Bone marrow (tissue), 2 donors: ENCODE data around the gene INSR.
"Not testable (repeated sequence)": the region's sequence is repeated elsewhere in the genome, so short reads cannot be mapped to it uniquely, and the experiment has no call there.

ENCODE experiments used
- DNase-seq, 2 donors: peaks; one replicate each; lab custom pipeline; 2025; lab: John Stamatoyannopoulos, UW

Gene INSR

GRCh38 chr19:7195046-7195445 lies 99.2 kb downstream of the INSR start:
- no peak for DNase-seq

- no peak for DNase-seq
Observed at GRCh38 chr19:7194566-7194965, 99.6 kb downstream of the INSR start.

GRCh38 chr19:7191946-7192691 lies 102.1 kb downstream of the INSR start:
- no peak for DNase-seq

- DNase-seq, result no peak
Observed at GRCh38 chr19:7188698-7189629, 105.2 kb downstream of the INSR start.

- no peak for DNase-seq
Observed at GRCh38 chr19:7187605-7188339, 106.4 kb downstream of the INSR start.

GRCh38 chr19:7182489-7182888 lies 111.7 kb downstream of the INSR start:
- no peak for DNase-seq

GRCh38 chr19:7179917-7180306 lies 114.3 kb downstream of the INSR start:
- no peak for DNase-seq

- DNase-seq, result no peak
Observed at GRCh38 chr19:7177926-7178325, 116.3 kb downstream of the INSR start.

GRCh38 chr19:7176792-7177191 lies 117.4 kb downstream of the INSR start:
- no peak for DNase-seq

GRCh38 chr19:7172794-7173193 lies 121.4 kb downstream of the INSR start:
- DNase-seq, result no peak

- DNase-seq, result no peak
Observed at GRCh38 chr19:7170983-7171382, 123.2 kb downstream of the INSR start.

- DNase-seq, result no peak
Observed at GRCh38 chr19:7168941-7169340, 125.3 kb downstream of the INSR start.

- no peak for DNase-seq
Observed at GRCh38 chr19:7161292-7161691, 132.9 kb downstream of the INSR start.

GRCh38 chr19:7159105-7159933 lies 134.9 kb downstream of the INSR start:
- DNase-seq, result no peak

- no peak for DNase-seq
Observed at GRCh38 chr19:7153022-7153421, 141.2 kb downstream of the INSR start.

- DNase-seq, result no peak
Observed at GRCh38 chr19:7152568-7152967, 141.6 kb downstream of the INSR start.

GRCh38 chr19:7149956-7150705 lies 144.1 kb downstream of the INSR start:
- DNase-seq, result no peak

GRCh38 chr19:7147119-7147675 lies 147.0 kb downstream of the INSR start:
- not testable (repeated sequence) for DNase-seq

GRCh38 chr19:7146086-7146485 lies 148.1 kb downstream of the INSR start:
- not testable (repeated sequence) for DNase-seq

- no peak for DNase-seq
Observed at GRCh38 chr19:7145494-7145893, 148.7 kb downstream of the INSR start.
